Transverse colon (tissue), 4 donors: ENCODE results near the gene MPPED1. TPM values are rescaled to one million over a fixed set of nuclear protein-coding genes. Genes with fewer than 3 reads are reported as not detected.

Source experiments
- DNase-seq: peaks from one replicate; pipeline ENCODE4 v3.0.0-alpha.2; 2019
- H3K27ac ChIP-seq, 4 donors: fragments of 200-600 bp; sonication (generic); 2 replicates each; pipeline ENCODE4 v1.5.1; 2016 to 2018; ENCODE audit warnings: inconsistent platforms in 4 of 4
- H3K27me3 ChIP-seq: fragments of 200-600 bp; sonication (generic); 2 replicates; pipeline ENCODE4 v1.5.1; 2017; ENCODE audit warnings: inconsistent platforms
- H3K36me3 ChIP-seq, 4 donors: fragments of 200-600 bp; sonication (generic); 2 replicates each; pipeline ENCODE4 v1.5.1; 2017 to 2019; ENCODE audit warnings: inconsistent platforms in 4 of 4
- H3K4me1 ChIP-seq, 4 donors: fragments of 200-600 bp; sonication (generic); 2 replicates each; pipeline ENCODE4 v1.5.1; 2017 to 2020; ENCODE audit warnings: inconsistent platforms in 4 of 4
- H3K4me3 ChIP-seq, 4 donors: fragments of 200-600 bp; sonication (generic); 1 replicate in 1 of 4; 2 replicates in 3 of 4; pipeline versions ENCODE4 v1.5.1 to v1.6.1; 2017 to 2019; ENCODE audit warnings: inconsistent platforms in 4 of 4
- H3K9me3 ChIP-seq, 2 donors: fragments of 200-600 bp; sonication (generic); 2 replicates each; pipeline ENCODE4 v1.5.1; 2017 to 2019; ENCODE audit warnings: inconsistent platforms in 2 of 2
- EP300 ChIP-seq: sonication (generic); formaldehyde crosslinking; IDR thresholded peaks from one replicate; pipeline ENCODE4 v1.6.1; 2017; ENCODE audit warnings: antibody characterized with exemption, low read depth
- POLR2A ChIP-seq: fragments of 450-650 bp; IDR thresholded peaks from one replicate; pipeline ENCODE4 v1.6.1; 2016; ENCODE audit warnings: antibody characterized with exemption, mild to moderate bottlenecking, moderate library complexity
- POLR2AphosphoS5 ChIP-seq, 3 donors: sonication (generic); formaldehyde crosslinking; IDR thresholded peaks; one replicate each; pipeline ENCODE4 v1.6.1; 2016; ENCODE audit warnings: antibody characterized with exemption in 3 of 3
- WGBS, 2 donors: methylation state at CpG; one replicate each; pipeline ENCODE4 v1.1.5; 2018; ENCODE audit warnings: low coverage in 1 of 2; 5-methylcytosine and 5-hydroxymethylcytosine counted together
- in situ Hi-C, 4 donors: fragments of 200-750 bp; cut with MboI; loops; one replicate each; pipeline versions ENCODE4 v1.15.0 to v1.15.1; 2017; ENCODE audit warnings: low sequenced_read_pairs in 3 of 4, low pct_ligation_motif_present in 1 of 4, low pct_unique_long_range_greater_than_20kb in 1 of 4
- intact Hi-C: fragments of 100-400 bp; cut with DNase I; formaldehyde crosslinking; loops from one replicate; pipeline ENCODE4 v1.15.1; 2023; ENCODE audit warnings: low total_unique reads
- total RNA-seq, 4 donors: library from RNA; depleted of rRNA; stranded (reverse); fragments of >200 nt; gene quantifications; one replicate each; pipeline ENCODE4 v1.1.0, GENCODE V29; 2016
- TF ChIP-seq, protein P1 (sequence below), 5 experiments: fragments of 200-600 bp in 3 of 5; fragments of 450-650 bp in 2 of 5; sonication (generic) in 3 of 5; IDR thresholded peaks; 1 replicate in 2 of 5; 2 replicates in 3 of 5; pipeline ENCODE4 v1.5.1; 2016 to 2017; ENCODE audit warnings: antibody characterized with exemption in 5 of 5, inconsistent platforms in 3 of 5, mild to moderate bottlenecking in 2 of 5, moderate library complexity in 1 of 5

MPPED1 gene
- total RNA-seq, 4 donors from 2014 or later = not detected

DNA sequence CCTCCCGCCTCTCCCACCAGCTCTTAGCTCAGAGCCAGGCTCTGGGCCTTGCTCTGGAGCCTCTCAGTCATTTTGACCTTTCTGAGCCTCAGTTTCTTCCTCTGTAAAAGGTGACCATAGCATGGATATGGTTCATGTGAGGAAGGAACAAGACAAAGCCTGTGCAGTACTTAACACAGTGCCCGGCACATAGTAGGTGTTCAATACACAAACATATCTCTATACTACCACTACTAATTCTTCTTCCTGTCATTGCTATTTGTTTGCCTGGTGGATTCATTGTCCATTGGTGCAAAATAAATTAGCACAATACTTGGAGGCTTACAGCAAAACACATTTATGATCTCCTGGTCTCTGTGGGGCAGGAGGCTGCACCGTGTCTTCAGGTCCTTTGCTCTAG is 21.6 kb upstream of the MPPED1 start:
- Histone ChIP-seq H3K9me3 (no peaks in the 10 kb centered on the region), H3K27ac (no peak overlapping the region), H3K36me3 (no peaks in the 10 kb centered on the region), H3K4me1 (peaks cover 0 to 3% (median 0%) of the 10 kb centered on the region in 4 donors), H3K4me3 (no peak overlapping the region), H3K27me3 (peaks cover 27% of the 10 kb centered on the region)
- 71 to 83% methylated on average over 2 to 3 of the region's 3 CpGs for WGBS, 2 donors
- in situ Hi-C loops = loop anchor here in 1 of 4 donors (25.0 kb wide), 1 partner anchor 422 kb away; the partner anchor contains the start of gene EFCAB6
- DNase-seq = no peak
- TF ChIP-seq POLR2A (no peak), EP300 (no peak), POLR2AphosphoS5 (IDR thresholded peaks at IDR 0.05) (no peak)
- TF ChIP-seq, protein P1, sequence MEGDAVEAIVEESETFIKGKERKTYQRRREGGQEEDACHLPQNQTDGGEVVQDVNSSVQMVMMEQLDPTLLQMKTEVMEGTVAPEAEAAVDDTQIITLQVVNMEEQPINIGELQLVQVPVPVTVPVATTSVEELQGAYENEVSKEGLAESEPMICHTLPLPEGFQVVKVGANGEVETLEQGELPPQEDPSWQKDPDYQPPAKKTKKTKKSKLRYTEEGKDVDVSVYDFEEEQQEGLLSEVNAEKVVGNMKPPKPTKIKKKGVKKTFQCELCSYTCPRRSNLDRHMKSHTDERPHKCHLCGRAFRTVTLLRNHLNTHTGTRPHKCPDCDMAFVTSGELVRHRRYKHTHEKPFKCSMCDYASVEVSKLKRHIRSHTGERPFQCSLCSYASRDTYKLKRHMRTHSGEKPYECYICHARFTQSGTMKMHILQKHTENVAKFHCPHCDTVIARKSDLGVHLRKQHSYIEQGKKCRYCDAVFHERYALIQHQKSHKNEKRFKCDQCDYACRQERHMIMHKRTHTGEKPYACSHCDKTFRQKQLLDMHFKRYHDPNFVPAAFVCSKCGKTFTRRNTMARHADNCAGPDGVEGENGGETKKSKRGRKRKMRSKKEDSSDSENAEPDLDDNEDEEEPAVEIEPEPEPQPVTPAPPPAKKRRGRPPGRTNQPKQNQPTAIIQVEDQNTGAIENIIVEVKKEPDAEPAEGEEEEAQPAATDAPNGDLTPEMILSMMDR (IDR thresholded peaks at IDR 0.05) = no peak
- intact Hi-C loops = loop anchor here (5.0 kb wide), 1 partner anchor 1057 kb away; no protein-coding TSS in a partner anchor

DNA sequence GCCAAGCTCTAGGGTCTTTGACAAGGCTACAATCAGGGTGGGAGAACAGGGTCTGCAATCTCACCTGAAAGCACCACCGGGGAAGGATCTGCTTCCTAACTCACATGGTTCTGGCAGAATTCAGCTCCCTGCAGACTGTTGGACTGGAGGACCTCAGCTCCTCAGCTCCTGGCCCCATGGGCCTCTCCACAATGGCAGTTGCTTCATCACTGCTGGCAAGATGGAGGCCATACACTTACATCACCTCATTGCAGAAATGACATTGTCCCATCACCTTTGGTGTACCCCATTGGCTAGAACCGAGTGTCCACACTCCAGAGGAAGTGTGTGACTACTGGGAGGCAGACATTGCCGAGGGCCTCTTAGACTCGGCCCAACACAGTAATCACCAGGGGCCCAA is 20.9 kb upstream of the MPPED1 start:
- no peak overlapping the region for H3K27ac ChIP-seq
- no peaks in the 10 kb centered on the region for H3K9me3 ChIP-seq
- no peak overlapping the region for H3K4me3 ChIP-seq
- peaks cover 0 to 2% (median 0%) of the 10 kb centered on the region in 4 donors for H3K4me1 ChIP-seq
- no peaks in the 10 kb centered on the region for H3K36me3 ChIP-seq
- intact Hi-C loops = loop anchor here (5.0 kb wide), 1 partner anchor 1056 kb away; no protein-coding TSS in a partner anchor
- in situ Hi-C loops = loop anchor here in 1 of 4 donors (25.0 kb wide), 1 partner anchor 421 kb away; the partner anchor contains the start of gene EFCAB6
- 81% methylated on average over 4 of the region's 4 CpGs; no CpG with 5 or more reads in 1 of the 2 donors for WGBS, 2 donors
- TF ChIP-seq POLR2AphosphoS5 (IDR thresholded peaks at IDR 0.05) = no peak
- no peak for TF ChIP-seq EP300
- no peak for TF ChIP-seq POLR2A
- TF ChIP-seq, protein P1 (IDR thresholded peaks at IDR 0.05) = no peak
- H3K27me3 ChIP-seq = peaks cover 22% of the 10 kb centered on the region
- no peak for DNase-seq

DNA sequence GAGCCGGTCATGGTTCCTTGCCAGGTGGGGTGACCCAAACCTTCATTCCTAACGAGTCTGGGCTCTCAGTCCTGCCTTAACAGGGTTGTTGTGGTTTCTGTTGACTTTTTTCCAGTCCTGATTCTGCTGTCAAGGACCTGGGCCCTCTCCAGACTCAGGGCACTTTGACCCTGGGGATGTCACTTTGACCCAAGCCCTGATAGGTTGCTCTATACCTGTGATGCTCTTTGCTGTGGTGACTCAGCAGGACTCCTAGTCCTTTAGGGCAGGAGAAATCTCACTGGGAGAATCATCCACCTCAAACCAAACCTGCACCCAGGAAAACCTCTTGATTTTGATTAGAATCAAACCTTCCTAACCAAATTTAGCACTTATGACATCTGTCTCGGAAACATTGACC is 20.5 kb upstream of the MPPED1 start:
- WGBS, 2 donors = 59 to 100% methylated on average over 1 to 3 of the region's 3 CpGs
- TF ChIP-seq POLR2A = no peak
- no peak for TF ChIP-seq EP300
- TF ChIP-seq, protein P1 (IDR thresholded peaks at IDR 0.05) = no peak
- no peak for TF ChIP-seq POLR2AphosphoS5 (IDR thresholded peaks at IDR 0.05)
- intact Hi-C loops = loop anchor here (5.0 kb wide), 1 partner anchor 1056 kb away; no protein-coding TSS in a partner anchor
- in situ Hi-C loops = loop anchor here in 1 of 4 donors (25.0 kb wide), 1 partner anchor 421 kb away; the partner anchor contains the start of gene EFCAB6
- Histone ChIP-seq H3K27me3 (peaks cover 18% of the 10 kb centered on the region), H3K4me3 (no peak overlapping the region), H3K36me3 (no peaks in the 10 kb centered on the region), H3K27ac (no peak overlapping the region), H3K4me1 (no peaks in the 10 kb centered on the region), H3K9me3 (no peaks in the 10 kb centered on the region)
- DNase-seq = no peak

DNA sequence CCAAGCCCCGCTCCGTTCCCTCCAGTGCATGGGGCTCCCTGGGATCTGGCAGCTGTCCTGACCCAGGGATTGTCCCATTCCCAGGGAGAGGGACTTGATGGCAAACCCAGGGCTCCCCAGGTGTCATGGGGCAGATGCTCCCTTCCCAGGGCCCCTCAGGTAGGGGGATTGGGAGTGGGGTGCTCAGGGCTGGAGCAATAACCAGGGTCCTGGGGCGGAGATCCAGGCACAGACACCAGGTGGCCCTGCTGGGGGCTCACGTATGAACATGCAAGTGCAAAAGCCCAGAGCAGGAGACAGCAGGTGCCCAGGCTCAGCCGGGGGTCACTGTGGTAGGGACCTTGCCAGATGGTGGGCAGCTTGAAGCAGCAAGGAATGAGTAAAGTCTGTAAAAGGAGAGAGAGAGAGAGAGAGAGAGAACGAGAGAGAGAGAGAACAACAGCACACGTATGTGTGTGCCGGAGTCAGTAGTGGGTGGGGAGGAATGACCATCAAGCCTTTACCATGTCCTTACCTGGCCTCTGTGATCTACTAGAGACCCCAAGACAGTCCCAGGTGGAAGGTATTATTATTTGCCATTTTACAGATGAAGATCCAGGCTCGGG is 19.3 kb upstream of the MPPED1 start:
- in situ Hi-C loops (loop anchor here in 1 of 4 donors (25.0 kb wide), 1 partner anchor 420 kb away; the partner anchor contains the start of gene EFCAB6), intact Hi-C loops (loop anchor here (5.0 kb wide), 1 partner anchor 1055 kb away; no protein-coding TSS in a partner anchor)
- H3K27me3 ChIP-seq = peaks cover 9% of the 10 kb centered on the region
- TF ChIP-seq EP300 (no peak), POLR2A (no peak), POLR2AphosphoS5 (IDR thresholded peaks at IDR 0.05) (no peak)
- TF ChIP-seq, protein P1 (IDR thresholded peaks at IDR 0.05) = no peak
- DNase-seq = no peak
- H3K4me3 ChIP-seq = no peak overlapping the region
- 77 to 88% methylated on average over 4 to 9 of the region's 9 CpGs for WGBS, 2 donors
- no peak overlapping the region for H3K27ac ChIP-seq
- no peaks in the 10 kb centered on the region for H3K9me3 ChIP-seq
- no peaks in the 10 kb centered on the region for H3K36me3 ChIP-seq
- H3K4me1 ChIP-seq = no peaks in the 10 kb centered on the region
